SKM-1 (cell line): ENCODE data around the gene DUSP23.

Experiments
- DNase-seq: peaks from one replicate; lab custom pipeline; 2025; ENCODE audit not compliant: unreplicated experiment; lab: John Stamatoyannopoulos, UW

The DUSP23 gene

GRCh38 chr1:159780583-159781582 is at the start of gene DUSP23:
TSS of gene DUSP23 (plus strand) at chr1:159780962. CDS start at chr1:159781101, 139 bp downstream.
- DNase-seq = peak; percentile 100

DNA sequence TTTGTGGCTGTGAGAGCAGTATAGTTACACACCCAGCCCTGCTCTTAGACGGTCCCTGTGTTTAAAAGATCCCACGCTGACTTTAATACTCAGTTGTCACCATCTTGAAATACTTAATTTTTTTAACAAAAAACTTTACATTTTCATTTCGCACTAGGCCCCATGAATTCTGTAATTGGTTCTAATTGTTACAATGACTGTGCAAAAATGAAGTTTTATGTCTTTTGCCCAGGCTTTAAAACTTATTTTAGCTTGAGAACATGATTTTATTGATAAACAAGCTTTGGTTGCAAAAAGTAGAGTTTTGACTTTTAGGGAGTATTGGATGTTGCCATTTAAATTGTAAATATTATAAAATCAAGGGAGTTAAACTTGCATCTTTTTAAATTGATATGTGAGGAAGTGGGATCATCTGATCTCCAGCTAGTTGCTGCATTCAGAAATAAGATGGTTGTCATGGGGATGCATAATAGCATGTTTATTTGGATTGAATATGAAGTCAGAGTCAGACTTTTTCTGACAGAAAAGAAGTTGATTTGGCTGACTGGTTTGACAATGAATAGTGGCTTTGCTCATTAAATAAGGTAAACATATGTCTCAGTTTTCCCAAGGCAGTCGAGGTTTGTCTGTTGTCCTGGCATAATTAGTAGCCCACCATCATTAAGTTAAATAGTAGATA is 43.4 kb upstream of the DUSP23 start:
- no peak for DNase-seq

DNA sequence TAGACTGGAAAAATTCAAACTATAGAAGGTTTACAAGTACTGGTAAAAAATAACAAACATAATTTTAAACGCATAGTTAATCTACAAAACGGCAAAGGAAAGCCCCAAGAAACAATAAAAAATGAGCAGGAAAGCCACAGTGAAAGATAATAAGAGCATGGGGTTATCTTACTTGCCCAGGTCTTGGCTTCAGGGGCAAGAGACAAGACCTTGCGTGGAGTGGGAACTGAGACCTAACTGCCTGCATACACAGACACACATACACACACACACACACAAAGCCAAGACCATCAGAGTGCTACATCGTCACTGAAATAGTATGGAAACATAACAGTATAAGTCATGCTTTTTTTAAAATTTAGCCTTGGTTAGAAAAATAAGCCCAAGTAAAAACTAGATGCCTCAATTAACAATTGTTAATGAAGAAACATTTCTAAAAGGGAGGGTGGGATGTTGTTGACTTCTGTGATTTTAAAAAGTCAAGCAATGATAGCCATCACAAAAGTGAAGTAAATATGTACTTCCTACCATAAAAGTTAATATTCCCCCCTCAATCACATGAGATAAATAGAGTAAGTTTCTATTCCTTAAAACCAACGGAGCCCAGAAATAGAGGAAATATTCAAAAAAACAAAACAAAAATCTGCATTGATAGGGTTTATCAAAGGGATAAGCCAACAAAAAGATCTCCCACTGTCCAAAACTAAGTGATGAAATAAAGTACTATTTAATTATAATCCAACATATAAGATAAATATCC is 36.9 kb upstream of the DUSP23 start:
- DNase-seq = no peak

GRCh38 chr1:159746666-159747065 is 34.1 kb upstream of the DUSP23 start:
- DNase-seq = no peak

DNA sequence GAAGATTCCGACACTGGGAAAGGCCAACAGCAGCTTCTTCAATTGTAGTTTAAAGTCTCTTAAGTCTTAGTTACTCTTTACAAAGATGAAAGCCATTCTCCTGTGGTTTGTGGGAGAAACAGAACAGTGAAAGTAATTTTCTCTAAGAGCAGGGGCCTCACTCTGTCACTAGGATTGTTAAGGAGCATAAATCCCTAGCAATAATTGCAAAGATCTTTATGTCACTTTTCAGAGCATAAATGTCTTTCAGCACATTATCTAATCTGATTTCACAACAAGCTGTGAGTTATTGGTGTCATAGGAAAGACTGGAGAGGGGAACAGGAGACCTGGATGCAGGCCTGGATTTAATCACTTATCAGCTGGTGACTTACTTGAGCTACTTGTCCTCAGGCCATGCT is 32.4 kb upstream of the DUSP23 start:
- DNase-seq = no peak

DNA sequence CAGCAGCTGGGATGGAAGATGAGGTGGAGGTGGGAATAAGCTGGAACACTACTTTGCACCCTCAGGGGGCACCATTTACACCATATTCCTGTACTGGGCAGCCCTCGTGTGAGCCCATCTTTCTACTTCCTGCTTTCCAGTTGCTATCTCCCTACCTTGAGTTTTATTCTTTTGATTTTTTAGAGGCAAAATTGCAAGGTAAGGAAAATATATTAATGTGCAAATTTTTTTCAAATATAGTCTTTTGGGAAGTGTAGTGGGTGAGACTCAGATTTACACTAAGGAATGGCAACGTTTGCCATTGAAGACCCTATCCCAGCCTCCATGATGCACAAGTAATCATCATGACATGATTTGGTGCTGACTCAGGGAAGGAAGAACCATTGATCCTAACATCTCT is 31.1 kb upstream of the DUSP23 start:
- no peak for DNase-seq

- DNase-seq = no peak
These were observed 30.1 kb upstream of the DUSP23 start for GRCh38 chr1:159750621-159751020.

DNA sequence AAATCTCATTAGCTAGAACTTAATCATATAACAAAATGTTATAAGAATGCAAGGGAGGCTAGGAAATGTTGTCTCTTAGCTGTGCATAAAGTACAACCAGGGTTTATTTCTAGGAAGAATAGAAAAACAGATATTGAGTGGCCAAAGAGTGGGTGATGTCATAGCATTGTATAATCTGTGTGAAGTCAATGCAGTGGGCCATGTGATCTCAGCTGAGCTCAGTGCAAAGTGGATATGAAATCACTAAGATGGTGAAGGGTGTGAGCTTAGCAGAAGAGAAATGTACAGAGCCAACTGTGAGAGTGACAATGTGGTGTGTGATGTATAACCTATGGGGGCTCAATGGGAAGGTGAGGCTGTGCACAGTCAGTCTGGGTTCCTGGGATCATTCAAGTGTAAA is 29.7 kb upstream of the DUSP23 start:
- no peak for DNase-seq

DNA sequence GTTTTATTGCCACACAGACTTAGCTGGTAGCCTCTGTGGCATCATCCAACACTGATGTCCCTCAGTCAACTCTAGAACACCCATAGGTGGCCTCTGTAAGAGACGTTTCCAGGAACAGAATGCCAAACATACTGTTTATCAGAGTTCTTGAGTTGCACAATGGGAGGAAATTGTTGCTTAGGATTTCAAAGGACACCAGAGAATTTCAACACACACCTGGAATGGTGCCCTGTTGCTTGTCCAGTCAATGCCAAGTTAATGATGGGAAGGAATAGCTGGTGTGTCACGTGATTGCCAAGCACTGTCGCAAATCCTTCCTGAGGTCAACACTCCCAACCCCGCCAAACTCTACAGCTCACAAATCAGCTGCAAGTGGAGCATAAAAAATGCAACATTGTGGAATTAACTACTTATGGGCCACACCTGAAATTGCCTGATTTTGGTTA is 28.6 kb upstream of the DUSP23 start:
- no peak for DNase-seq

DNA sequence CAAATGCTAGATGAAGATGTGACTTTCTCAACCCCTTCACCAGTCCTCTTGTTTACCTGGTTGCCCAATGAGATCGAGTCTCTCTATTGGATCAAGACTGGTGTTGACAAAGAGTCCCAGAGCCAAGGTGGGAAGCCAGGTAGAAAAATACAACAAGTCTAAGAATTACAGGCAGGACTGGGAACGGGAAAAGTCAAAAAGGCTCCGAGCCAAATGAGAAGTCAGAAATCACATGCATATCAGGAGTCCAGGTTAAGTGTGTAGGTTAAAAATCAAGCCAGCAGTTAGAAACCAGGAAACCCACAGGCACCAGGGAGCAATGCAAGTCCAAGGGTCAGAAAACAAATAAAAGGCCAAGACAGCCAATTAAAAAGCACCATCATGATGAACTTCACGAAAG is 27.4 kb upstream of the DUSP23 start:
- DNase-seq = no peak

DNA sequence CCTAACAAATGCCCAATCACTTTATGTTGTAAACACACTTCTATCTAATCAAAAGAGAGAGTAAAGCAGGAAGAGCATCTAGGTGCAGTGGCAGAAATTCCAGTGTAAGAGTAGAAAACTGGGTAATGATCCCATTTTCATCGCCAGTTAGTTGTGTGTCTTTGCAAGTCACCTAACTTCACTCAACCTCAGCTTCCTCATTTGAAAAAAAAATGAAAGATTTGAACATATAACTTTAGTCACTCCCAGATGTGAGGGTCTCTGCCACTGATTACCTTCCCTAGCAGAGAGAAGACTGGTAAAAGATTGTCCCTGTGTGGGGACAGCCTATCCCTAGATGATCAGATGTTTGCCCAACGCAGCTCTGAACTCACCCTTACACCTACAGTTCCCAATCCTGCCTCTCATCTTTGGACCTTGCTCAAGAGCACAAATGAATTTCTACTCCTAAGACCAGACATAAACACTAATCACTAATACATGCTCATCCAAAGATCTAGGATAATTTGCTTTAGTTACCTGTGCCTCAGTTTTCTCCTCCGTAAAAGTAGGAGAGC is 25.2 kb upstream of the DUSP23 start:
- DNase-seq = no peak

GRCh38 chr1:159756397-159756796 is 24.4 kb upstream of the DUSP23 start:
- DNase-seq = peak; percentile 73

DNA sequence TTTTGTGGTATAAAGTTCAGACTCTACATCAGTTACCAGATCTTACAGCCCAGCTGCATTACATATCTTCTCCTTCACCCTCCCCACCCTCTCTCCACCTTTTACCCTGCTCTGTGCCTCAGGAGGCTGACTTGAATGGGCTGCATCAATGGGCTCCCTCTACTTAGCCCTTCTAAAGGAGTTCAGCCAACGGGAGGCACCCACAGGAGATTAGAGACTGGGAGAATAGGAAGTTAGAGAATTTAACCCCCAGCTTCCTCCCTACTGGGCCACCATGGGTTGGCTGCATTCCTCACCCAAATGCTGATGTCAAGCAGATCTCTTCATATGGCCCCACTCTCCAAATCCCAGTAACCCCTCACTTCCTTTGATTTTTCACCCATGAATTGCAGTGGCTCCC is 17.1 kb upstream of the DUSP23 start:
- no peak for DNase-seq

DNA sequence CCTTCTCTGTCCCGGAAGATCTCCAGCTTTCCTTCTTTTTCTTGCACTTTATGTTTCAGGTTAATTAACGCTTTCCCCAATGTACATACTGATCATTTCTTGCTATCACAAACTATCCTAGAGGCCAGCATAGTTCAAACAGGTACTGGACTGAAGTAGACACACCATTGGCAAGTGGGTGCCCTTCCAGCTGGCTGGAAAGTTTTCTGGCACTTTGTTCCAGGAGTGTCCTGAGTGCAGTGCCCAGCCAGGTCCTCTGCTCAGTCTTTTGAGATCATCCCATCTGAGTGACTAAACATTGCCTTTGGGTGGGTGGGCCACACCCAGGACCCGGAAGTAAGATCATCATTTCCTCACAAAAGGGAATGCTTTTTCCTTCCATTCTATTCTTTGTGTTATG is 15.0 kb upstream of the DUSP23 start:
- no peak for DNase-seq

GRCh38 chr1:159771127-159771895 is 9.5 kb upstream of the DUSP23 start:
- no peak for DNase-seq

GRCh38 chr1:159774465-159774864 is 6.3 kb upstream of the DUSP23 start:
- no peak for DNase-seq

DNA sequence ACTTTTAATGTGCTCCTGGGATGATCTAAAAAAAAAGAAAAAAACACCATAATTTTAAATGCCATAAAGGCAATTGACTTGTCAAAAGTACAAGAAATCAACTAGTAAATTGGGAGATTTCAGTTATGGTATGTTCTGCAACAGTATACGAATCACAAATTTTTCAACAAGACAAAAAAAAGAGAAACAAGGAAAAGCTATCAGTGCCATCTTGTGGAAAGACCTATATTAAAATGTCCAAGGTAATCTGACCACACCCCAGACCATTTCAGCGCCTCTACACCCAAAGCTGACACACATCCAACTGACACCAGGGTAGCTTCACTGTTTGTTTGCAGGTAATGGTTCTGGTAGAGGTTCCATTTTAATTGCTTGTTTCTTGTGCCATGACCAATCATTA is 5.0 kb upstream of the DUSP23 start:
- no peak for DNase-seq

GRCh38 chr1:159778266-159778665 is 2.5 kb upstream of the DUSP23 start:
- no peak for DNase-seq

DNA sequence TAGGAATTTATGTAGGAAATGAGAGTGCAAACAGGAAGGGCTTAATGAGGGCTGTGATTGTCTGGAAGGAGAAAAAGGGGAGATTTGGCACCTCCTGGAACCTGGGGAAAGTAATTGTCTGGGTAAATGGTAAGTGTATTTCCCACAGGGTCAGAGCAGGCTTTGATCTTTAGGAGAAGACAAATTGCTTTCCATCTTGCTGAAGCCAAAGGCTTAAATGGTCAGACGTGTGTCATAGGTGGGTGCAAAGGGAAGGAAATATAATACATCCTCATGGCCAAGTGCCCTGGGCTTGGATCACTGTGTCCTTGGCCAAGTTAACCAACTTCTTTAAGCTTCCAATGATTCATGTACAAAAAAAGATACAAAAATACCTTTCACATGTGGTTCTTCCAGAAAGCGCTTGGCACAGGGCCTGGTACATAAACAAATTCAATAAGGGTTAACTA is 1.3 kb upstream of the DUSP23 start:
- DNase-seq = no peak

DNA sequence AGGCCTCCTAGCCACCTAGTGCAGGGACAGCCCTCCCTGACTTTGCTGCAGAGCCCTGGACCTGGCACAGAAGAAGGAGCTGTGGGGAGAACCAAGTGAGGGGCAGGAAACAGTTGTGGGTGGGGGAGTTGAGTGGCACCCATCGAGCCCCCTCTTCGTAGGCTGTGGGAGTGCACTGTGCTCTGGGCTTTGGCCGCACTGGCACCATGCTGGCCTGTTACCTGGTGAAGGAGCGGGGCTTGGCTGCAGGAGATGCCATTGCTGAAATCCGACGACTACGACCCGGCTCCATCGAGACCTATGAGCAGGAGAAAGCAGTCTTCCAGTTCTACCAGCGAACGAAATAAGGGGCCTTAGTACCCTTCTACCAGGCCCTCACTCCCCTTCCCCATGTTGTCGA is 1.2 kb downstream of the DUSP23 start:
- no peak for DNase-seq
